ENCODE results near the gene KRT81.
"Not testable (repeated sequence)": the region's sequence is repeated elsewhere in the genome, so short reads cannot be mapped to it uniquely, and the experiment has no call there.

Gene KRT81

DNA sequence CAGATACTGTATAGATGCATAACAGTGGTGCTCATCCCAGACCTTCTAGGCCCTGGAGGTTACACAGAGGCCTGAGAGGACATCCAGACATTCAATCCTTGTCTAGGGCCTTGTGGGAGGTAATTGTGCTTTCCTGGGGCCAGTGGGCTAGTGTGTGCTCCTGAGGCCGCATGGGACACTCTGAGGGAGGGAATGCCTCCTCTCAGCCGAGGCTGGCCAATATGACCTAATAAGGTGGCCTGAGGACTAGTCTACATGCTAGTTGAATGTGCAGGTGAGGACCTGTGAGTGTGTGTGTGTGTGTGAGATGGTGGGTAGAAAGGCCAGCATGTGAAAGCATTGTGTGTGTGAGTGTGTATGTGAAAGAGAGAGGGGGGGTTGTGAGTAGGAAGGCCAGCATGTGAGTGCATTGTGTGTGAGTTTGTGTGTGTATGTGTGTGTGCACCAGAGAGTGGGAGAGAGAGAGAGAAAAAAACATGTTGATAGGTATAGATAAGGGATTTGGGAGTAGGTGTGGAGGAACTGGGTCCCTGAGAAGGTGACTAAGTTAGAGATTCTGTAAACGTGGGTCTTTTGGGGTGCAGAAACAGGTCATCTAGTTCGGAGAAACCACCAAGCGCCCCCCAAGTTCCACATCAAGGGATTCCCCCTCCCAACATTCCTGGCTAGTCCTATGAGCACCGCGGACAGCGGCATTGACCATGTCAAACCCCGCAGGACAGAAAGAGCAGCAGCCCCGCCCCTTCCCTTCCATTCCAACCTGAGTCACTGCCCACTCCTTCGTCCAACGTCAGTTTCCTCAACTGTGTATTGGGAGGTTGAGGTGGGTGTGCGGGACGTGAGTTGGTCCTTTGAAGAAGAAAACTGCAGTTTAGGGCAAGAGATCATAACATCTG is 9.7 kb upstream of the KRT81 start:
- peak in 1 of 2 experiments; percentile 36 for DNase-seq (ENCODE audit: low read depth in 1 of 2, low spot score in 1 of 2)
- TF ChIP-seq JUND (IDR thresholded peaks at IDR 0.05; ENCODE audit: low read depth) = no peak
- in situ Hi-C loops (cut with HindIII; ENCODE audit: low pct_unique_long_range_greater_than_20kb, low sequenced_read_pairs) = no loop called here

GRCh38 chr12:52298677-52299190 is 7.4 kb upstream of the KRT81 start:
- DNase-seq (ENCODE audit: low read depth in 1 of 2, low spot score in 1 of 2) = no peak
- in situ Hi-C loops (cut with HindIII; ENCODE audit: low pct_unique_long_range_greater_than_20kb, low sequenced_read_pairs) = no loop called here
- TF ChIP-seq JUND (IDR thresholded peaks at IDR 0.05; ENCODE audit: low read depth) = peak; percentile 64; the same call in 1 of the 2 replicates

GRCh38 chr12:52296572-52297215 is 5.4 kb upstream of the KRT81 start:
- DNase-seq (ENCODE audit: low read depth in 1 of 2, low spot score in 1 of 2) = no peak
- in situ Hi-C loops (cut with HindIII; ENCODE audit: low pct_unique_long_range_greater_than_20kb, low sequenced_read_pairs) = no loop called here
- TF ChIP-seq JUND (IDR thresholded peaks at IDR 0.05; ENCODE audit: low read depth) = no peak

DNA sequence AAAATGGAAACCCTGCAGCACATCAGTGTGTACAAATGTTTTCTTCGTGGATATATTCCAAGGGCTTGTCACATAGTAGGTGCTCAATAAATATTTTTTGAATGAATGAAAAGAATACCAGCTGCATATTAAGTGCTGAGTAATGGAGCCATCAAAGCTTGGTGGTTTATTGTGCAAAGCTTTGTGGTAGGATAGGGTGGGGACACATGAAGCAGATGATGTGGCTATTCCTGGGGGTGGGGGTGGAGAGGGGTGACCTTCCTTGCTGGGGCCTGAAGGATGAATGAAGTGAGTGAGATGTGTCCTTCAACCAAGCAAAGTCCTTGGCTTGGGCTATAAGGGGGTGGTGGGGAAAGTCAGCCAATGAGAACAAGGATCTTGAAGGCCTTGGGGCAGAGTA is 4.3 kb upstream of the KRT81 start:
- TF ChIP-seq JUND (IDR thresholded peaks at IDR 0.05; ENCODE audit: low read depth) = no peak
- DNase-seq (ENCODE audit: low read depth in 1 of 2, low spot score in 1 of 2) = no peak
- in situ Hi-C loops (cut with HindIII; ENCODE audit: low pct_unique_long_range_greater_than_20kb, low sequenced_read_pairs) = no loop called here

GRCh38 chr12:52294803-52295202 is 3.5 kb upstream of the KRT81 start:
- in situ Hi-C loops (cut with HindIII; ENCODE audit: low pct_unique_long_range_greater_than_20kb, low sequenced_read_pairs) = no loop called here
- DNase-seq (ENCODE audit: low read depth in 1 of 2, low spot score in 1 of 2) = no peak
- TF ChIP-seq JUND (IDR thresholded peaks at IDR 0.05; ENCODE audit: low read depth) = no peak

DNA sequence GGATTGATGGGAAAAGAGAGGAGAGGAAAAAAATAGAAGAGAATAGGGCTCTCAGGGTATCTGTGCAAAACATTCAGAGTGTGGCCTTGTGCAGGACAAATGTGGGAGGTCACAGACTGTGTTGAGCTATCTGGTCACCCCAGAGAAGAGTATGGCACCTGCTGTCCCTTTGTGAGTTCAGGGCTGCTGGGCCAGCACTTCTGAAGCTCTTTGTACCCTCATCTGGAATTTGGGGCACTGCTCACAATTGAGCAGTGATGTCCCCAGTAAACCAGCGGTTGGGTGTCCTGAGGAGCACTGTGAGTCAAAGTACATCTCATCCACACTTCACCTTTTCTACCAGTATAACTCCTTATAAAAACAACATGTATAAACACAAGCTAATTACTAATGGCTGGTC is 2.6 kb upstream of the KRT81 start:
- no peak for DNase-seq (ENCODE audit: low read depth in 1 of 2, low spot score in 1 of 2)
- no peak for TF ChIP-seq JUND (IDR thresholded peaks at IDR 0.05; ENCODE audit: low read depth)
- in situ Hi-C loops (cut with HindIII; ENCODE audit: low pct_unique_long_range_greater_than_20kb, low sequenced_read_pairs) = no loop called here

GRCh38 chr12:52290483-52291134 is 725 bp downstream of the KRT81 start:
- DNase-seq (ENCODE audit: low read depth in 1 of 2, low spot score in 1 of 2); in situ Hi-C loops (cut with HindIII; ENCODE audit: low pct_unique_long_range_greater_than_20kb, low sequenced_read_pairs): not testable (repeated sequence)

DNA sequence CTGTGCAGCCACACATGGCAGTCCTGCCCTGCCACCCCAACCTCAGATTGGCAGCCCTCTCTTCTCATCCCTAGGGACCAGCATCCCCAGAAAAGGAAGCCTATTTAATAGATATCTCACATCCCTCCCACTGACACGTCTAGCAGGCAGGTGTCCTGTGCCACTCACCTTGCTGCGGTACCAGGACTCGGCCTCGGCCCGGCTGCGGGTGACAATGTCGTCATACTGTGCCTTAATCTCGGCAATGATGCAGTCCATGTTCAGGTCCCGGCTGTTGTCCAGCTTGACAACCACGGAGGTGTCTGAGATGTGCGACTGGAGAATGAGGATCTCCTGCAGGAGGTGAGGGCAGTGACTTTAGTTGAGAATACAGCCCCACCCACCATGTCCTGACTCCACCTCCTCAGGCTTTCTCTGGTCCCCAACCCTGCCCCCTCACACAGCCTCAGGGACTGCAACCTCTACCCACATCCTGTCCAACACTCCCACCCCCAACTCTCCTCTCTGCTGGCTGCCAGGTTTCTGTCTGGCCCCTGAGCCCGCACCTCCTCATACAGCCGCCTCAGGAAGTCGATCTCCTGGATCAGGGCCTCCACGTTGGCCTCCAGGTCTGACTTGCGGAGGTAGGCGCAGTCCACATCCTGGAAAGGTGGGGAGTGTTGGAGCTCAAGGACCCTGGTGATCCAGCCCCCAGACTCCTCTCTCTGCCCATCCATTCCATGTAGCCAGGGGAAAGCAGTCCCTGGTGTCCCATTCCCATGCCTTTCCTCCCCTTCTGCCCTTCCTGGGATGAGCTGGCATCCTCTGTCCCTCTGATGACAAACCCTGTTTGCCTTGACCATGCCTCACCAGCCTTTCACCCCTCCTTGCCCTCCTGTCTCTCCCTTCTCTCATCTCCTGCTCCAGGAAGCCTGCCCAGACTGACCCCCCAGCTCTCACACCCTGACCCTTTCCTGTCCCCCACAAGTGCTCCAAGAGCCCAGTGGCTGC is 3.2 kb downstream of the KRT81 start:
- in situ Hi-C loops (cut with HindIII; ENCODE audit: low pct_unique_long_range_greater_than_20kb, low sequenced_read_pairs); DNase-seq (ENCODE audit: low read depth in 1 of 2, low spot score in 1 of 2): not testable (repeated sequence)

DNA sequence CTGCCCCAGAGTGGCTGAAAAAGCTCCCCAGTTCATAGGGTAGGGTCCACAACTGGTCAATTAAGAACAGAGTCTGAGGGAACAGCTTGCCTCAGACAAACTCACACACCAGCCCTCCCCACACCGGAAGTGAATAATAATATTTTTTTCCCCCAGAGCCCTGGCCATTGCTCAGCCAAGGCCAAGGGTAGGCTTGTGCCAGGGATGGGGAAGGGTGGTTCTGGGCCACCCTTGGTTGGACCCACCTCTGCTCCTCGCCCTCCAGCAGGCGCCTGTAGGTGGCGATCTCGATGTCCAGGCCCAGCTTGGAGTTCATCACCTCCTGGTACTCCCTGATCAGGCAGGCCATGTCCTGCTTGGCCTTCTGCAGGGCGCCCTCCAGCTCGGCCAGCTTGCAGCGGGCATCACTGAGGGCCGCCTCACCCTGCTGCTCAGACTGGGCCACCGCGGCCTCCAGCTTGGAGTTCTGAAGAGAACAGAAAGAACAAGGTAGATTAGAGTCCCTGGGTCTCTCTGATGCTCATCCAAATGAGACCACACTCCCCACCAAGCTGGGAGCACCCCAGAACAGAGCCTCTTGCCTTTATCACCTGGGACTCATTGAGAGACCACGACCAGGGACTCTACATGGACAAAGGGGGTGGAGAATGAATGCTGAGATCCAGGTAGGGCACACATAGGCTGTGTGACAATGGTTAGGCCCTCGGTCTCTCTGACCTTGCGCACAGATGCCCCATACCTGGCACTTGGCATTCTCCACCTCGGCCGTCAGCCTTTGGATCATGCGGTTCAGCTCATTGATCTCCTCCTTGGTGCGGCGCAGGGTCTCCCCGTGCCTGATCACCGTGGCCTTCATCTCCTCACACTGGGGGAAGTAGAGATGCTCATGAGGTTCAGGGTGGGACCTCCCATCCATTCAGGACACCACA is 4.2 kb downstream of the KRT81 start:
- DNase-seq (ENCODE audit: low read depth in 1 of 2, low spot score in 1 of 2); in situ Hi-C loops (cut with HindIII; ENCODE audit: low pct_unique_long_range_greater_than_20kb, low sequenced_read_pairs): not testable (repeated sequence)

- in situ Hi-C loops (cut with HindIII; ENCODE audit: low pct_unique_long_range_greater_than_20kb, low sequenced_read_pairs) = no loop called here
- no peak for DNase-seq (ENCODE audit: low read depth in 1 of 2, low spot score in 1 of 2)
- TF ChIP-seq JUND (IDR thresholded peaks at IDR 0.05; ENCODE audit: low read depth) = no peak
These were observed 5.3 kb downstream of the KRT81 start for GRCh38 chr12:52285851-52286530.

All from T47D (cell line).